IMR-90 (cell line): ENCODE data around the gene U2SURP. TPM values are rescaled to one million over a fixed set of nuclear protein-coding genes. Genes with fewer than 3 reads are reported as not detected.

Experiments used
- ATAC-seq: fragments of 200-7000 bp; cut with Tn5 transposase; 2 replicates; pipeline ENCODE4 v1.9.1; 2020; ENCODE audit warnings: low read depth, mild to moderate bottlenecking, moderate library complexity
- BruUV-seq: library from RNA; stranded (reverse); fragments of 400-500 nt; replicated peaks from 2 replicates; lab custom pipeline; 2021; lab: Mats Ljungman, UMichigan
- CTCF ChIA-PET: fragments of 300-600 bp; formaldehyde crosslinking; extraction: SDS; loops from one replicate; lab custom pipeline; 2021; ENCODE audit warnings: antibody characterized with exemption; lab: Yijun Ruan, JAX
- POLR2A ChIA-PET: fragments of 300-600 bp; sonication (Branson Sonifier 250); formaldehyde crosslinking; loops from one replicate; lab custom pipeline; 2022; ENCODE audit warnings: antibody characterized with exemption; ENCODE audit not compliant: unreplicated experiment; lab: Charles Lee
- DNase-seq: peaks from one replicate; pipeline ENCODE4 v3.0.0; 2013
- H2AFZ ChIP-seq: replicated peaks from 2 replicates; pipeline ENCODE3; 2013; ENCODE audit warnings: low read length, mild to moderate bottlenecking; ENCODE audit not compliant: poor library complexity
- H2AK5ac ChIP-seq: 2 replicates; pipeline ENCODE4 v1.6.1; 2013; ENCODE audit warnings: low read depth, low read length, inconsistent platforms
- H2AK9ac ChIP-seq: replicated peaks from 2 replicates; pipeline ENCODE3; 2013; ENCODE audit warnings: mild to moderate bottlenecking, low read depth, low read length, moderate library complexity; ENCODE audit not compliant: poor library complexity
- H2BK120ac ChIP-seq: 2 replicates; pipeline ENCODE4 v1.6.1; 2013; ENCODE audit warnings: low read depth, low read length, inconsistent platforms
- H2BK15ac ChIP-seq: 3 replicates; pipeline ENCODE4 v1.6.1; 2013; ENCODE audit warnings: low read depth, low read length, inconsistent platforms
- H2BK20ac ChIP-seq: 2 replicates; pipeline ENCODE4 v1.6.1; 2013; ENCODE audit warnings: low read depth, mild to moderate bottlenecking, inconsistent platforms, low read length, moderate library complexity
- H2BK5ac ChIP-seq: 2 replicates; pipeline ENCODE4 v1.6.1; 2013; ENCODE audit warnings: mild to moderate bottlenecking, low read depth, low read length, inconsistent platforms; ENCODE audit not compliant: poor library complexity, severe bottlenecking
- H3K14ac ChIP-seq: replicated peaks from 2 replicates; pipeline ENCODE4 v1.6.1; 2013; ENCODE audit warnings: low read depth, low read length, inconsistent platforms
- H3K18ac ChIP-seq: 2 replicates; pipeline ENCODE4 v1.6.1; 2013; ENCODE audit warnings: low read depth, low read length, control low read depth
- H3K23ac ChIP-seq: 2 replicates; pipeline ENCODE4 v1.6.1; 2013; ENCODE audit warnings: low read depth, low read length, inconsistent platforms
- H3K27ac ChIP-seq: 2 replicates; pipeline ENCODE4 v1.5.1; 2013; ENCODE audit warnings: mild to moderate bottlenecking, control low read depth, low read length; ENCODE audit not compliant: insufficient read depth
- H3K27me3 ChIP-seq: 2 replicates; pipeline ENCODE4 v1.6.1; 2013; ENCODE audit warnings: low read length; ENCODE audit not compliant: control insufficient read depth, insufficient read depth
- H3K36me3 ChIP-seq: 2 replicates; pipeline ENCODE4 v1.6.1; 2013; ENCODE audit warnings: low read length, mixed read lengths; ENCODE audit not compliant: control insufficient read depth, insufficient read depth
- H3K4ac ChIP-seq: 2 replicates; pipeline ENCODE4 v1.6.1; 2013; ENCODE audit warnings: low read depth, low read length, inconsistent platforms
- H3K4me1 ChIP-seq: 2 replicates; pipeline ENCODE4 v1.6.1; 2013; ENCODE audit warnings: low read length, mixed read lengths; ENCODE audit not compliant: control insufficient read depth, insufficient read depth
- H3K4me2 ChIP-seq: 2 replicates; pipeline ENCODE4 v1.6.1; 2013; ENCODE audit warnings: low read depth, mild to moderate bottlenecking, control low read depth, low read length, moderate library complexity
- H3K4me3 ChIP-seq: 2 replicates; pipeline ENCODE4 v1.5.1; 2013; ENCODE audit warnings: low read depth, mild to moderate bottlenecking, control low read depth, low read length, moderate library complexity; ENCODE audit not compliant: insufficient read depth
- H3K56ac ChIP-seq: 2 replicates; pipeline ENCODE4 v1.6.1; 2013; ENCODE audit warnings: low read length, inconsistent platforms; ENCODE audit not compliant: insufficient read depth; ENCODE audit errors: extremely low read depth
- H3K79me1 ChIP-seq, 2 experiments: 2 replicates each; pipeline ENCODE4 v1.6.1; 2013; ENCODE audit warnings: low read length in 2 of 2, inconsistent platforms in 1 of 2, low read depth in 1 of 2
- H3K9ac ChIP-seq: 2 replicates; pipeline ENCODE4 v1.6.1; 2013; ENCODE audit warnings: low read depth, low read length, control low read depth
- H3K9me1 ChIP-seq: 2 replicates; pipeline ENCODE4 v1.6.1; 2013; ENCODE audit warnings: low read length, inconsistent platforms; ENCODE audit not compliant: insufficient read depth
- H3K9me3 ChIP-seq: 2 replicates; pipeline ENCODE4 v1.6.1; 2013; ENCODE audit warnings: low read length; ENCODE audit not compliant: control insufficient read depth, insufficient read depth
- H4K20me1 ChIP-seq: 2 replicates; pipeline ENCODE4 v1.6.1; 2013; ENCODE audit warnings: low read length, inconsistent platforms; ENCODE audit not compliant: insufficient read depth
- H4K5ac ChIP-seq: 2 replicates; pipeline ENCODE4 v1.6.1; 2013; ENCODE audit warnings: mild to moderate bottlenecking, low read depth, low read length, control low read depth
- H4K8ac ChIP-seq, 2 experiments: 2 replicates each; pipeline ENCODE4 v1.6.1; 2013; ENCODE audit warnings: low read depth in 2 of 2, low read length in 2 of 2, control low read depth in 1 of 2, inconsistent platforms in 1 of 2
- H4K91ac ChIP-seq: 2 replicates; pipeline ENCODE4 v1.6.1; 2013; ENCODE audit warnings: low read depth, low read length, inconsistent platforms; ENCODE audit not compliant: insufficient read depth
- CEBPB ChIP-seq: IDR thresholded peaks from 2 replicates; pipeline ENCODE4 v1.6.1; 2012; ENCODE audit warnings: low read depth, low read length, improper control_type of control experiment
- CHD1 ChIP-seq: IDR thresholded peaks from 2 replicates; pipeline ENCODE4 v1.6.1; 2012; ENCODE audit warnings: low read depth, low read length, improper control_type of control experiment
- ELK1 ChIP-seq: fragments of 150-350 bp; IDR thresholded peaks from 2 replicates; pipeline ENCODE4 v1.6.1; 2016; ENCODE audit warnings: low read depth, mild to moderate bottlenecking, low read length, moderate library complexity, borderline replicate concordance
- RFX5 ChIP-seq: IDR thresholded peaks from 2 replicates; pipeline ENCODE4 v1.8.0; 2012; ENCODE audit warnings: low read depth, mild to moderate bottlenecking, low read length, moderate library complexity
- WGBS, 2 experiments: methylation state at CpG; one replicate each; pipeline versions ENCODE4 v1.1.5 to v1.1.7; 2013; ENCODE audit warnings: missing lambda C conversion rate in 2 of 2; ENCODE audit not compliant: insufficient read length in 1 of 2; ENCODE audit errors: extremely low coverage in 2 of 2; 5-methylcytosine and 5-hydroxymethylcytosine counted together
- dilution Hi-C: fragments of 300-500 bp; cut with HindIII; formaldehyde crosslinking; loops from one replicate; pipeline ENCODE4 v1.14.3; 2018; ENCODE audit warnings: low sequenced_read_pairs; ENCODE audit not compliant: unreplicated experiment
- in situ Hi-C: fragments of 300-500 bp; cut with MboI; formaldehyde crosslinking; loops from 3 replicates; pipeline ENCODE4 v1.14.3; 2019; ENCODE audit warnings: low sequenced_read_pairs, inconsistent platforms, mixed read lengths
- intact Hi-C: fragments of 100-400 bp; cut with micrococcal nuclease; formaldehyde crosslinking; loops from 2 replicates; pipeline ENCODE4 v1.10.0; 2022
- polyA plus RNA-seq, 3 experiments: library from polyadenylated mRNA; depleted of rRNA; stranded (reverse); fragments of >200 nt; gene quantifications; 2 replicates each; pipeline ENCODE4 v1.2.3, GENCODE V29; 2012; ENCODE audit warnings: low replicate concordance in 1 of 3
- total RNA-seq: library from RNA; depleted of rRNA; stranded (reverse); fragments of >200 nt; gene quantifications from 2 replicates; pipeline ENCODE4 v1.2.3, GENCODE V29; 2012

The U2SURP gene
- total and polyA plus RNA-seq, 2 of the 4 experiments (the other 2 are of a cell fraction), result 24.8 to 29.4 TPM

- ChIA-PET POLR2A (no interaction called here), CTCF (interaction anchor here (1.1 kb wide), 1 partner anchor 11 kb away, joined by 3 read pairs; no protein-coding TSS in a partner anchor)
- BruUV-seq, result no TSS peak
- Histone ChIP-seq H2AK9ac (no peak overlapping the region), H3K23ac (no peak overlapping the region), H3K4ac (no peak overlapping the region), H4K8ac (no peak overlapping the region), H3K9ac (no peak overlapping the region), H2AK5ac (no peak overlapping the region), H4K5ac (no peak overlapping the region), H2BK5ac (no peak overlapping the region), H3K4me3 (no peak overlapping the region), H3K79me1 (no peaks in the 10 kb centered on the region), H3K4me1 (no peaks in the 10 kb centered on the region), H3K36me3 (no peaks in the 10 kb centered on the region), H3K18ac (no peak overlapping the region), H3K9me3 (no peaks in the 10 kb centered on the region), H3K9me1 (no peaks in the 10 kb centered on the region), H3K56ac (no peak overlapping the region), H2BK120ac (no peak overlapping the region), H2BK15ac (no peak overlapping the region), H4K20me1 (no peaks in the 10 kb centered on the region), H3K4me2 (no peak overlapping the region), H2BK20ac (no peak overlapping the region), H3K27me3 (no peaks in the 10 kb centered on the region; the same call in 1 of the 2 replicates), H2AFZ (no peak overlapping the region), H4K91ac (no peak overlapping the region), H3K14ac (no peak overlapping the region), H3K27ac (no peak overlapping the region)
- WGBS, 2 experiments, result 77% methylated on average over 11 of the region's 19 CpGs; no CpG with 5 or more reads in 1 of the 2 experiments
- intact Hi-C loops (no loop called here), dilution Hi-C loops (no loop called here), in situ Hi-C loops (no loop called here)
- DNase-seq (no peak), ATAC-seq (no peak)
- no peak for TF ChIP-seq CHD1
- no peak for TF ChIP-seq RFX5
- TF ChIP-seq ELK1, result no peak
- TF ChIP-seq CEBPB, result no peak
Observed at GRCh38 chr3:143081844-143082778, 80.7 kb downstream of the U2SURP start.
